Adrenal gland (tissue), 19 donors: Measurements from ENCODE around the gene SLC11A1. TPM values are rescaled to one million over a fixed set of nuclear protein-coding genes. Genes with fewer than 3 reads are reported as not detected.

Source experiments
- DNase-seq, 7 donors: peaks; one replicate each; pipeline ENCODE4 v3.0.0-alpha.2; 2019 to 2020
- H3K27ac ChIP-seq, 5 donors: fragments of 200-600 bp; sonication (generic) in 4 of 5; 1 replicate in 3 of 5; 2 replicates in 2 of 5; pipeline versions ENCODE4 v1.5.1 to v1.8.0; 2016 to 2020; ENCODE audit warnings: mild to moderate bottlenecking in 1 of 5
- H3K27me3 ChIP-seq: fragments of 200-600 bp; 2 replicates; pipeline ENCODE4 v1.8.0; 2021
- H3K36me3 ChIP-seq, 2 donors: fragments of 200-600 bp; replicated peaks in 1 of 2; 1 replicate in 1 of 2; 2 replicates in 1 of 2; pipeline versions ENCODE4 v1.5.1 to v1.8.0; 2018 to 2022
- H3K4me1 ChIP-seq, 2 donors: fragments of 200-600 bp; replicated peaks in 1 of 2; 1 replicate in 1 of 2; 2 replicates in 1 of 2; pipeline versions ENCODE4 v1.5.1 to v1.8.0; 2018 to 2021
- H3K4me3 ChIP-seq, 4 donors: fragments of 200-600 bp; sonication (generic) in 3 of 4; one replicate each; pipeline ENCODE4 v1.5.1; 2016 to 2018
- H3K9me3 ChIP-seq, 3 donors: fragments of 200-600 bp; sonication (generic) in 1 of 3; replicated peaks in 1 of 3; 1 replicate in 2 of 3; 2 replicates in 1 of 3; pipeline versions ENCODE4 v1.5.1 to v1.8.0; 2016 to 2021
- CTCF ChIP-seq, 6 experiments: fragments of 450-650 bp in 4 of 6; fragments of 200-600 bp in 2 of 6; sonication (generic) in 1 of 6; IDR thresholded peaks; 1 replicate in 5 of 6; 2 replicates in 1 of 6; pipeline versions ENCODE4 v1.5.1 to v1.8.0; 2016 to 2021; ENCODE audit warnings: antibody characterized with exemption in 6 of 6, mild to moderate bottlenecking in 2 of 6, moderate library complexity in 1 of 6
- POLR2A ChIP-seq, 2 donors: fragments of 450-650 bp; IDR thresholded peaks; one replicate each; pipeline ENCODE4 v1.6.1; 2017; ENCODE audit warnings: antibody characterized with exemption in 2 of 2, mild to moderate bottlenecking in 2 of 2, moderate library complexity in 1 of 2
- WGBS, 4 donors: extraction: QIAGEN DNeasy Blood & Tissue Kit in 2 of 4; methylation state at CpG; one replicate each; pipeline versions ENCODE4 v1.1.5 to v1.1.7; 2013 to 2017; 5-methylcytosine and 5-hydroxymethylcytosine counted together
- intact Hi-C, 2 donors: fragments of 100-400 bp; cut with DNase I; formaldehyde crosslinking; loops; one replicate each; pipeline versions ENCODE4 v1.14.1 to v1.15.0; 2022 to 2023
- long read RNA-seq, 10 donors: library from polyadenylated mRNA in 3 of 10; unstranded in 2 of 10; stranded (forward) in 1 of 10; transcript quantifications; one replicate each; pipeline ENCODE4 v2.0.0 and lab custom pipeline, GENCODE V29; 2021 to 2026
- polyA plus RNA-seq, 3 donors: library from polyadenylated mRNA; stranded (reverse); fragments of 200-250 nt in 2 of 3; fragments of 350-450 nt in 1 of 3; fragmentation: Illumina TruSeq in 1 of 3; extraction: RNeasy Lipid Tissue Mini Kit (QIAGEN cat#74804) in 1 of 3; gene quantifications; one replicate each; pipeline ENCODE4 v1.2.3, GENCODE V29; 2013 to 2014
- total RNA-seq, 9 donors: library from RNA; depleted of rRNA in 4 of 9; stranded (reverse); fragments of >200 nt in 4 of 9; fragments of 120-200 nt in 1 of 9; fragmentation: NEBNext Ultra II Directional in 1 of 9; extraction: Animal tissue kit (Norgen Biotek cat#: 25700) in 1 of 9; gene quantifications; one replicate each; pipeline versions ENCODE4 v1.1.0 to v1.2.4, GENCODE V29; 2013 to 2023
- donor health status: healthy with polysubstance abuse.
- donor health status: Bipolar disorder and iron deficiency.
- donor health status: DM: yes; HTN: yes; CAD: no.
- donor health status: DM: no; HTN: no; CAD: no.
- donor health status: DM: no; HTN: no; CAD: no.
- donor health status: DM: yes; HTN: yes; CAD: no.

The SLC11A1 gene
- 10 to 100 TPM in 7 of 9 donors, 1 to 10 TPM in 2; 1.1 to 83.6 (median 30.0) TPM for total RNA-seq
- polyA plus RNA-seq: 10 to 100 TPM in 2 of 3 donors, 1 to 10 TPM in 1; 6.3 to 89.9 (median 31.8) TPM
- long read RNA-seq, donor 1: 0 reads
- long read RNA-seq, donor 2: 0 reads
- long read RNA-seq, donor 3: 0 reads
- long read RNA-seq, donor 4, transcript SLC11A1-201 (15 exons, 3,852 nt): major isoform, 5 of 14 reads
- long read RNA-seq, donor 4, partial matches to known transcripts: 1 of 14 reads
- long read RNA-seq, donor 4, other reads (novel, unspliced or antisense): 8 of 14 reads
- long read RNA-seq, donor 5, transcript SLC11A1-201 (15 exons, 3,852 nt): major isoform, 8 of 23 reads
- long read RNA-seq, donor 5, partial matches to known transcripts: 1 of 23 reads
- long read RNA-seq, donor 5, other reads (novel, unspliced or antisense): 13 of 23 reads
- long read RNA-seq, donor 6, partial matches to known transcripts: 0 of 5 reads
- long read RNA-seq, donor 6, other reads (novel, unspliced or antisense): 5 of 5 reads
- long read RNA-seq, donor 7: 0 reads
- long read RNA-seq, donor 8: 0 reads
- long read RNA-seq, donor 9: 0 reads
- long read RNA-seq, donor 10: 0 reads

GRCh38 chr2:218381916-218382366 is at the start of gene SLC11A1:
Gene SLC11A1 (plus strand): TSS chr2:218382273. CDS start chr2:218382369, 96 bp downstream.
- Histone ChIP-seq H3K27ac (peak within 1 kb of the TSS; percentile 11 to 91 (median 42)), H3K4me3 (peak within 1 kb of the TSS in 1 of 4 donors; percentile 34), H3K4me1 (no peaks in the 10 kb centered on the region), H3K9me3 (no peaks in the 10 kb centered on the region), H3K36me3 (no peaks in the 10 kb centered on the region), H3K27me3 (no peaks in the 10 kb centered on the region)
- peak; percentile 32 to 56 for TF ChIP-seq POLR2A (IDR thresholded peaks at IDR 0.05)
- TF ChIP-seq CTCF (IDR thresholded peaks at IDR 0.05): no peak
- intact Hi-C loops: no loop called here
- 72 to 80% (median 75%) methylated on average over 8 to 13 of the region's 13 CpGs for WGBS, 4 donors
- DNase-seq: peak in 6 of 7 donors; percentile 50 to 83 (median 70)

GRCh38 chr2:218332288-218332687 is 49.8 kb upstream of the SLC11A1 start:
- TF ChIP-seq CTCF (IDR thresholded peaks at IDR 0.05): no peak
- no peak for TF ChIP-seq POLR2A (IDR thresholded peaks at IDR 0.05)
- peaks cover 0 to 7% of the 10 kb centered on the region in 2 donors for H3K4me1 ChIP-seq
- H3K4me3 ChIP-seq: no peak overlapping the region
- 83 to 100% (median 86%) methylated on average over 1 of the region's 1 CpG for WGBS, 4 donors
- no peaks in the 10 kb centered on the region for H3K27me3 ChIP-seq
- peak overlapping the region; percentile 26 to 74 (median 62) for H3K27ac ChIP-seq
- intact Hi-C loops: no loop called here
- H3K36me3 ChIP-seq: no peaks in the 10 kb centered on the region
- H3K9me3 ChIP-seq: no peaks in the 10 kb centered on the region
- no peak for DNase-seq

GRCh38 chr2:218332920-218333645 is 49.0 kb upstream of the SLC11A1 start:
- Histone ChIP-seq H3K27ac (peak overlapping the region; percentile 26 to 74 (median 62)), H3K4me1 (peaks cover 0 to 7% of the 10 kb centered on the region in 2 donors), H3K27me3 (no peaks in the 10 kb centered on the region), H3K9me3 (no peaks in the 10 kb centered on the region), H3K36me3 (no peaks in the 10 kb centered on the region), H3K4me3 (no peak overlapping the region)
- DNase-seq: peak in 4 of 7 donors; percentile 28 to 69 (median 56)
- TF ChIP-seq CTCF (IDR thresholded peaks at IDR 0.05) (no peak), POLR2A (IDR thresholded peaks at IDR 0.05) (peak in 1 of 2 donors; percentile 13)
- intact Hi-C loops: no loop called here
- 61 to 75% (median 64%) methylated on average over 16 of the region's 16 CpGs for WGBS, 4 donors

- Histone ChIP-seq H3K36me3 (no peaks in the 10 kb centered on the region), H3K4me1 (peaks cover 0 to 2% of the 10 kb centered on the region in 2 donors), H3K4me3 (no peak overlapping the region), H3K9me3 (no peaks in the 10 kb centered on the region), H3K27me3 (no peaks in the 10 kb centered on the region), H3K27ac (no peak overlapping the region)
- WGBS, 4 donors: 96 to 100% (median 99%) methylated on average over 3 of the region's 3 CpGs
- TF ChIP-seq CTCF (IDR thresholded peaks at IDR 0.05) (no peak), POLR2A (IDR thresholded peaks at IDR 0.05) (no peak)
- intact Hi-C loops: no loop called here
- DNase-seq: no peak
These were observed 47.5 kb upstream of the SLC11A1 start for GRCh38 chr2:218334531-218334930.
